ENCODE measurements around the gene GATAD2A. TPM values are rescaled to one million over a fixed set of nuclear protein-coding genes. Genes with fewer than 3 reads are reported as not detected.

Gene GATAD2A
- total RNA-seq, 6 experiments from 2014 or later, result 23.9 to 59.6 (median 39.2) TPM

DNA sequence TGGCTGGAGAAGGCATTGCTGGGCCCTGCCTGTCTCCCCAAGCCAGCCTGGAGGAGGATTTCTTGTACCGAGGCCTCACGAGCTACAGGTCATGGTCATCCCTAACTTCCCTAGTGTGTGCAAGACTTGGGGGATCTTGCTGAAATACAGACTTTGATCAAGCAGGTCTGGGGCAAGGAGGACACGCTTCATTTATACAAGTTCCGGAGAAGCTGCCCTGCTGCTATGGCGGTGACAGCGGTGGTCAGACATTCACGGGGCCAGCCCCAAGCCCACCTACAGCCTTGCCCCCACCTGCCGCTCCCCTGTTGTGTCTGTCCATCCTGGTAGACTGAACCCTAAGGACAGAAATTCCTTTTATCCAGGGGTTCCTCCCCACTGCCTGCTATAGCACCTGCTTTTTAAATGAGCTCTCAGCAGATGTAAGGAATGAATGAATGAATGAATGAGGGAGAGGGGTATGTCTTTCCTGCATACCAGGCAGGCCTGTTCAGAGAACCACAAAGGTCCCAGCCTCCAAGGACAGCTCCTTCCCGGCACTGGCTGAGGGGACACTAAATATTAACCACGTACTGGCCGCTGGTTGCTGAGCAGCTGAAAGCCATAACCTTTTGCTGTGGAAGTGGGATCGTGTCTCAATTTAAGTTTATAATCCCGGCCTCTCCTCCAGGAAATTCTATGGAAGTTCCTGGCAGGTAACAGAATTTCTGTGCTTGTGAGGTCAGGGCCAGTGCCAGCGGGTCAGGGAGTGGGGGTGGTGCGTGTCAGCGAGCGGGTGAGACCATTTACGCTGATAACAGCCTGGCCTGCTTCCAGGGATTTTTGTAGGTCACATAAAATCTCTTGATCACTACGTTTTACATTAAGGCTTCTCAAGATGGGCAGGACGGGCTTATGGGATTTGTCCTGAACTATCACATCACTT lies 82.7 kb downstream of the GATAD2A start:
- peaks cover 0 to 45% (median 22%) of the 10 kb centered on the region in 4 donors for H3K4me1 ChIP-seq
- peak overlapping the region in 2 of 3 donors; percentile 12 to 27 for H3K4me3 ChIP-seq
- H3K9me3 ChIP-seq, result no peaks in the 10 kb centered on the region
- no peak for TF ChIP-seq POLR2A (IDR thresholded peaks at IDR 0.05)
- TF ChIP-seq, protein P1, sequence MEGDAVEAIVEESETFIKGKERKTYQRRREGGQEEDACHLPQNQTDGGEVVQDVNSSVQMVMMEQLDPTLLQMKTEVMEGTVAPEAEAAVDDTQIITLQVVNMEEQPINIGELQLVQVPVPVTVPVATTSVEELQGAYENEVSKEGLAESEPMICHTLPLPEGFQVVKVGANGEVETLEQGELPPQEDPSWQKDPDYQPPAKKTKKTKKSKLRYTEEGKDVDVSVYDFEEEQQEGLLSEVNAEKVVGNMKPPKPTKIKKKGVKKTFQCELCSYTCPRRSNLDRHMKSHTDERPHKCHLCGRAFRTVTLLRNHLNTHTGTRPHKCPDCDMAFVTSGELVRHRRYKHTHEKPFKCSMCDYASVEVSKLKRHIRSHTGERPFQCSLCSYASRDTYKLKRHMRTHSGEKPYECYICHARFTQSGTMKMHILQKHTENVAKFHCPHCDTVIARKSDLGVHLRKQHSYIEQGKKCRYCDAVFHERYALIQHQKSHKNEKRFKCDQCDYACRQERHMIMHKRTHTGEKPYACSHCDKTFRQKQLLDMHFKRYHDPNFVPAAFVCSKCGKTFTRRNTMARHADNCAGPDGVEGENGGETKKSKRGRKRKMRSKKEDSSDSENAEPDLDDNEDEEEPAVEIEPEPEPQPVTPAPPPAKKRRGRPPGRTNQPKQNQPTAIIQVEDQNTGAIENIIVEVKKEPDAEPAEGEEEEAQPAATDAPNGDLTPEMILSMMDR (IDR thresholded peaks at IDR 0.05), result no peak
- H3K27me3 ChIP-seq, result no peaks in the 10 kb centered on the region
- H3K27ac ChIP-seq, result peak overlapping the region; percentile 68 to 86 (median 86)
- peaks cover 0 to 8% (median 1%) of the 10 kb centered on the region in 4 donors for H3K36me3 ChIP-seq
- WGBS (ENCODE audit: insufficient coverage, low coverage, low lambda C conversion rate, missing lambda C conversion rate), result 35% methylated on average over 10 of the region's 20 CpGs
- peak; percentile 30 to 58 (median 54) for ATAC-seq
- peak; percentile 74 to 81 (median 75) for DNase-seq
- intact Hi-C loops (cut with DNase I), result loop anchor here in 1 of 2 donors (5.0 kb wide), 1 partner anchor 86 kb away; no protein-coding TSS in a partner anchor

DNA sequence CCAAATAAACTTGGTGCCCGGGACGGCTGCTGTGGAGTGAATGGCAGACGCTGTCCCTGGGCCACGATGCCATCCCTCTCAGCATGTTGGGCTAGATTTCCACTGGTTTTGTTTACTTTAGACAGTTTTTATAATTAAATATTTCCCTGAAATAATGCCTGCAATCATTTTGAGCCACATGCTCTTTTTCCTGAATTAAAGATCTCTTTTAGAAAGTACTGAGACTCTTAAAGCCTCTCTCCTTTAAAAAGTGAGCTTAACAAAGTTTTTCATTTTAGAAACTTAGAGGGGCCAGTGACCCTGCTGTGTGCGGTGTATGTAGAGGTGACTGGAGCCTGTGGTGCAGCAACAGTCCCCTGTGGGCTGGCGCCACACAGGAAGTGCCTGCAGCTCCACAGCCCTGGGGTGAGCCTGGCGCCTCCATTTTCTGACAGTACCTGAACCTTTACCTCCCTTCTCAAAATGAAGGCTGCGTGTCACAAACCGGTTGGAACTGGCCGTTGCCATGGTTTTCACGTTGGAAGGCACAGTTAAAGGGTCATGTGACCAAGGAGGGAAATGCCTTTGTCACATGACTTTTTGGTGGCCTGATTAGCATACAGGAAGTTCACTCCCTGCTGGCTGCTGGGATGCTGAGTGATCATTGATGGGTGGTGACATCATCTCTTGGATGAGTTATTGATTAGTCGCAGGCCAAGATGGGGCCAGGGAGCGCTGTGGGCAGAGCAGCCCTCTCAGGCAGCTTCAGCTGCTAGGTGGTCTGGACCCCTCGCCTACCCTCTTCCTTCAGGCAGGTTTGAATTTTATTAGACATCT lies 83.6 kb downstream of the GATAD2A start:
- H3K27ac ChIP-seq, result peak overlapping the region; percentile 68 to 86 (median 86)
- no peaks in the 10 kb centered on the region for H3K9me3 ChIP-seq
- peaks cover 0 to 45% (median 22%) of the 10 kb centered on the region in 4 donors for H3K4me1 ChIP-seq
- ATAC-seq, result peak; percentile 61 to 72 (median 66)
- peaks cover 0 to 12% (median 3%) of the 10 kb centered on the region in 4 donors for H3K36me3 ChIP-seq
- TF ChIP-seq POLR2A (IDR thresholded peaks at IDR 0.05), result peak; percentile 77
- TF ChIP-seq, protein P1 (IDR thresholded peaks at IDR 0.05), result no peak
- 18% methylated on average over 11 of the region's 14 CpGs for WGBS (ENCODE audit: insufficient coverage, low coverage, low lambda C conversion rate, missing lambda C conversion rate)
- H3K27me3 ChIP-seq, result no peaks in the 10 kb centered on the region
- DNase-seq, result peak; percentile 85 to 90 (median 87)
- peak overlapping the region in 2 of 3 donors; percentile 12 to 27 for H3K4me3 ChIP-seq
- intact Hi-C loops (cut with DNase I), result loop anchor here in 1 of 2 donors (5.0 kb wide), 1 partner anchor 87 kb away; no protein-coding TSS in a partner anchor

DNA sequence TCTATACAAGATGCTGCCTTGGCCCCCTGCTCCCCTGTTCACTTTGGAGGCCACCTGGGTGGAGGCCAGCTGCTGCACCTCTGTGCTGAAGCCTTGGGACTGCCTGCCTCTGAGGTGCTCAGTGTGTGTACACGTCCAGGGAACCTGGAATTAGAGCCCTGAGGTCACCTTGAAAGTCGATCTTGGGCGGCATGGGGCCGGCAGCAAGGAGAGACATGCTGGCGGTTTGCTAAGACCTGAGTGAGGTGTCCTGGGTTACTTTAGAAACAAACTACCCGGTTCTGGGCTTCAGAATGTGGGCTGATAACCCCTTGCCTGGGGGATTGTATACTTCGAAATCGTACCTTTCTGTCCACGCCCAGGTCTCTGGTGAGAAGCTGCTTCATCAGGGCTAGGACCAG lies 84.3 kb downstream of the GATAD2A start:
- TF ChIP-seq, protein P1 (IDR thresholded peaks at IDR 0.05), result no peak
- TF ChIP-seq POLR2A (IDR thresholded peaks at IDR 0.05), result no peak
- peak overlapping the region; percentile 68 to 86 (median 86) for H3K27ac ChIP-seq
- no peaks in the 10 kb centered on the region for H3K9me3 ChIP-seq
- intact Hi-C loops (cut with DNase I), result loop anchor here (5.0 to 10.0 kb wide), 3 partner anchors 88 to 295 kb away; partner anchors contain the start of genes BORCS8 (in 1 of the 2) and RFXANK (in 1 of the 2)
- H3K27me3 ChIP-seq, result no peaks in the 10 kb centered on the region
- DNase-seq (peak in 1 of 3 donors; percentile 53), ATAC-seq (peak in 2 of 4 donors; percentile 5 to 13)
- peaks cover 0 to 19% (median 6%) of the 10 kb centered on the region in 4 donors for H3K36me3 ChIP-seq
- H3K4me1 ChIP-seq, result peaks cover 0 to 45% (median 22%) of the 10 kb centered on the region in 4 donors
- 52% methylated on average over 5 of the region's 9 CpGs for WGBS (ENCODE audit: insufficient coverage, low coverage, low lambda C conversion rate, missing lambda C conversion rate)
- no peak overlapping the region for H3K4me3 ChIP-seq
